Hindlimb muscle (tissue), 1 donor: Measurements from ENCODE around the gene COPS7A. TPM values are rescaled to one million over a fixed set of nuclear protein-coding genes. Genes with fewer than 3 reads are reported as not detected.
"Not testable (repeated sequence)": the region's sequence is repeated elsewhere in the genome, so short reads cannot be mapped to it uniquely, and the experiment has no call there.

Experiments used
- DNase-seq: peaks from one replicate; pipeline ENCODE4 v3.0.0-alpha.2; 2013
- polyA plus RNA-seq: library from polyadenylated mRNA; unstranded; fragments of 120-200 nt; gene quantifications from one replicate; pipeline ENCODE4 v1.2.1, GENCODE V29; 2013; ENCODE audit not compliant: insufficient read length

The COPS7A gene
- polyA plus RNA-seq, 1 donor: 65.7 TPM

GRCh38 chr12:6703631-6704030, 20.2 kb upstream of the COPS7A start:
- no peak for DNase-seq

GRCh38 chr12:6708351-6708750, 15.5 kb upstream of the COPS7A start:
- DNase-seq: not testable (repeated sequence)

GRCh38 chr12:6708960-6709394, 14.9 kb upstream of the COPS7A start:
- no peak for DNase-seq

- DNase-seq: not testable (repeated sequence)
Measured at GRCh38 chr12:6716031-6716873, 7.6 kb upstream of the COPS7A start.

- no peak for DNase-seq
Measured at GRCh38 chr12:6716874-6717437, 6.9 kb upstream of the COPS7A start.

- no peak for DNase-seq
Measured at GRCh38 chr12:6722863-6723262, 983 bp upstream of the COPS7A start.

- peak; percentile 15 for DNase-seq
Measured at GRCh38 chr12:6724409-6724797, 557 bp downstream of the COPS7A start.

GRCh38 chr12:6725350-6725749, 1.5 kb downstream of the COPS7A start:
- DNase-seq: no peak

GRCh38 chr12:6729186-6729585, 5.3 kb downstream of the COPS7A start:
- DNase-seq: no peak

- no peak for DNase-seq
Measured at GRCh38 chr12:6730169-6730568, 6.3 kb downstream of the COPS7A start.

GRCh38 chr12:6734506-6735387, 10.9 kb downstream of the COPS7A start:
- DNase-seq: no peak

GRCh38 chr12:6735448-6736191, 11.8 kb downstream of the COPS7A start:
- no peak for DNase-seq

- no peak for DNase-seq
Measured at GRCh38 chr12:6736754-6737153, 12.9 kb downstream of the COPS7A start.

- DNase-seq: not testable (repeated sequence)
Measured at GRCh38 chr12:6742080-6742479, 18.2 kb downstream of the COPS7A start.

- no peak for DNase-seq
Measured at GRCh38 chr12:6742834-6743233, 19.0 kb downstream of the COPS7A start.

- DNase-seq: not testable (repeated sequence)
Measured at GRCh38 chr12:6743300-6743699, 19.5 kb downstream of the COPS7A start.

- DNase-seq: no peak
Measured at GRCh38 chr12:6745741-6746525, 22.1 kb downstream of the COPS7A start.

GRCh38 chr12:6747216-6747615, 23.4 kb downstream of the COPS7A start:
- no peak for DNase-seq

- no peak for DNase-seq
Measured at GRCh38 chr12:6748761-6749160, 24.9 kb downstream of the COPS7A start.

GRCh38 chr12:6750506-6750905, 26.7 kb downstream of the COPS7A start:
- DNase-seq: no peak

- no peak for DNase-seq
Measured at GRCh38 chr12:6751767-6752166, 27.9 kb downstream of the COPS7A start.
